ENCODE results near the gene XPO5.
"Not testable (repeated sequence)": the region's sequence is repeated elsewhere in the genome, so short reads cannot be mapped to it uniquely, and the experiment has no call there.

The XPO5 gene

GRCh38 chr6:43582911-43583310 lies 7.1 kb upstream of the XPO5 start:
- DNase-seq = no peak

- DNase-seq = peak; percentile 21
These were observed 3.3 kb upstream of the XPO5 start for GRCh38 chr6:43579171-43579570.

GRCh38 chr6:43578748-43579147 lies 2.9 kb upstream of the XPO5 start:
- no peak for DNase-seq

GRCh38 chr6:43575105-43575771 lies 600 bp downstream of the XPO5 start:
- no peak for DNase-seq

- DNase-seq = no peak
These were observed 3.8 kb downstream of the XPO5 start for GRCh38 chr6:43572015-43572414.

- DNase-seq = no peak
These were observed 4.9 kb downstream of the XPO5 start for GRCh38 chr6:43570876-43571441.

- no peak for DNase-seq
These were observed 16.5 kb downstream of the XPO5 start for GRCh38 chr6:43559328-43559727.

GRCh38 chr6:43557620-43558019 lies 18.2 kb downstream of the XPO5 start:
- not testable (repeated sequence) for DNase-seq

GRCh38 chr6:43547222-43547621 lies 28.6 kb downstream of the XPO5 start:
- no peak for DNase-seq

- DNase-seq = no peak
These were observed 31.4 kb downstream of the XPO5 start for GRCh38 chr6:43544461-43544860.

- no peak for DNase-seq
These were observed 33.9 kb downstream of the XPO5 start for GRCh38 chr6:43541774-43542471.

GRCh38 chr6:43540507-43540906 lies 35.3 kb downstream of the XPO5 start:
- DNase-seq = no peak

GRCh38 chr6:43539409-43539808 lies 36.4 kb downstream of the XPO5 start:
- not testable (repeated sequence) for DNase-seq

GRCh38 chr6:43538986-43539385 lies 36.9 kb downstream of the XPO5 start:
- DNase-seq = not testable (repeated sequence)

- DNase-seq = peak; percentile 10
These were observed 43.6 kb downstream of the XPO5 start for GRCh38 chr6:43532201-43532600.

- no peak for DNase-seq
These were observed 51.3 kb downstream of the XPO5 start for GRCh38 chr6:43524483-43524961.

GRCh38 chr6:43523284-43523683 lies 52.6 kb downstream of the XPO5 start:
- no peak for DNase-seq

- no peak for DNase-seq
These were observed 53.1 kb downstream of the XPO5 start for GRCh38 chr6:43522547-43523261.

GRCh38 chr6:43521836-43522235 lies 54.0 kb downstream of the XPO5 start:
- no peak for DNase-seq

- no peak for DNase-seq
These were observed 55.7 kb downstream of the XPO5 start for GRCh38 chr6:43520097-43520496.

- DNase-seq = no peak
These were observed 58.1 kb downstream of the XPO5 start for GRCh38 chr6:43517505-43518357.

GRCh38 chr6:43516697-43517504 lies 58.9 kb downstream of the XPO5 start, which contains the start of the genes POLR1C and YIPF3:
Gene POLR1C (plus strand): TSS chr6:43517089. CDS start chr6:43517110, 21 bp downstream.
Gene YIPF3 (minus strand): TSS chr6:43516926. CDS start chr6:43516807, 119 bp downstream.
- peak; percentile 98 for DNase-seq

Measured in fibroblast of upper back skin (primary cell).